ENCODE measurements around the gene UCK2. TPM values are rescaled to one million over a fixed set of nuclear protein-coding genes. Genes with fewer than 3 reads are reported as not detected.

UCK2 gene
- total and polyA plus RNA-seq, 9 of the 15 experiments (the other 6 are each of a cell fraction or from before 2014, with no cell fraction given): 71.6 to 145 (median 95.8) TPM

GRCh38 chr1:165915932-165916348, 88.5 kb downstream of the UCK2 start:
- H3K27ac ChIP-seq (ENCODE audit: extremely low read depth, low read depth, low read length): no peak overlapping the region
- no peaks in the 10 kb centered on the region for H3K4me1 ChIP-seq (replicated peaks in 1 of 2; ENCODE audit: control insufficient read depth in 2 of 2, insufficient read depth in 2 of 2, low read length in 2 of 2)
- intact Hi-C loops (cut with micrococcal nuclease): loop anchor here (2.0 kb wide), 1 partner anchor 87 kb away; no protein-coding TSS in a partner anchor
- BruUV-seq (replicated peaks): no TSS peak
- no peak overlapping the region for H3K4me3 ChIP-seq
- H3K9ac ChIP-seq (ENCODE audit: insufficient read depth in 1 of 2, low read depth in 2 of 2, low read length in 2 of 2): no peak overlapping the region
- no peak overlapping the region for H2AFZ ChIP-seq (ENCODE audit: low read depth, low read length)
- ChIA-PET POLR2A (interaction anchor here (0.5 to 1.5 kb wide), 3 partner anchors 10 to 390 kb away, joined by 3 to 5 read pairs (median 3); no protein-coding TSS in a partner anchor), CTCF (ENCODE audit: low intra/inter-chr PET ratio) (no interaction called here)
- in situ Hi-C loops (cut with MboI): loop anchor here (5.0 to 10.0 kb wide), 2 partner anchors 314 to 521 kb away; no protein-coding TSS in a partner anchor
- no peak overlapping the region for H3K4me2 ChIP-seq (ENCODE audit: insufficient read depth, low read length)
- TF ChIP-seq TRIM24 (IDR thresholded peaks at IDR 0.05) (no peak), RB1 (IDR thresholded peaks at IDR 0.05; ENCODE audit: low read depth) (no peak), CHD1 (IDR thresholded peaks at IDR 0.05; ENCODE audit: low read length) (no peak), MXD1 (CRISPR knock-in tag; IDR thresholded peaks at IDR 0.05; ENCODE audit: borderline replicate concordance, poor library complexity, severe bottlenecking) (no peak), SNAPC5 (CRISPR knock-in tag; IDR thresholded peaks at IDR 0.05) (no peak), HES1 (IDR thresholded peaks at IDR 0.05; ENCODE audit: low read depth) (no peak), ZNF282 (CRISPR knock-in tag; IDR thresholded peaks at IDR 0.05) (no peak), U2AF2 (optimal IDR thresholded peaks at IDR 0.05; ENCODE audit: low read depth, low read length) (no peak), POU5F1 (IDR thresholded peaks at IDR 0.05; ENCODE audit: borderline replicate concordance, low read depth, low read length, partially characterized antibody) (no peak)
- no peaks in the 10 kb centered on the region for H3K79me2 ChIP-seq (ENCODE audit: control insufficient read depth, insufficient read depth, low read length)
- WGBS (ENCODE audit: insufficient coverage, low coverage, missing lambda C conversion rate): 41% methylated on average over 4 of the region's 4 CpGs
- H4K20me1 ChIP-seq (replicated peaks; ENCODE audit: control insufficient read depth, insufficient read depth, low read length): no peaks in the 10 kb centered on the region
- no peak for ATAC-seq
- FAIRE-seq: no peak
- no peaks in the 10 kb centered on the region for H3K36me3 ChIP-seq (ENCODE audit: control insufficient read depth, insufficient read depth, low read length)
- no peaks in the 10 kb centered on the region for H3K9me1 ChIP-seq (ENCODE audit: control insufficient read depth, insufficient read depth, low read length)
- H3K27me3 ChIP-seq (ENCODE audit: control insufficient read depth in 2 of 2, insufficient read depth in 2 of 2, low read length in 2 of 2): no peaks in the 10 kb centered on the region
- no peak for DNase-seq (ENCODE audit: extremely low read depth in 1 of 4, low spot score in 3 of 4)
- H3K9me3 ChIP-seq (replicated peaks; ENCODE audit: control insufficient read depth, insufficient read depth, low read depth, low read length): no peaks in the 10 kb centered on the region

All from K562 (cell line).